ENCODE measurements around the gene SOX2. TPM values are rescaled to one million over a fixed set of nuclear protein-coding genes. Genes with fewer than 3 reads are reported as not detected.

SOX2 gene
- total RNA-seq, 1 donor from 2014 or later: 1.4 TPM

GRCh38 chr3:181713676-181714612 is 2.2 kb downstream of the SOX2 start:
- H3K27me3 Mint-ChIP-seq (ENCODE audit: unreplicated experiment): peaks cover 4% of the 10 kb centered on the region
- no peaks in the 10 kb centered on the region for H3K9me3 Mint-ChIP-seq (ENCODE audit: unreplicated experiment)
- H3K4me1 Mint-ChIP-seq (ENCODE audit: unreplicated experiment): peaks cover 25% of the 10 kb centered on the region
- DNase-seq (ENCODE audit: low spot score): no peak
- H3K4me3 Mint-ChIP-seq (ENCODE audit: unreplicated experiment): peak overlapping the region; percentile 87
- H3K36me3 Mint-ChIP-seq (ENCODE audit: low read depth, unreplicated experiment): no peaks in the 10 kb centered on the region
- TF ChIP-seq, protein P1, sequence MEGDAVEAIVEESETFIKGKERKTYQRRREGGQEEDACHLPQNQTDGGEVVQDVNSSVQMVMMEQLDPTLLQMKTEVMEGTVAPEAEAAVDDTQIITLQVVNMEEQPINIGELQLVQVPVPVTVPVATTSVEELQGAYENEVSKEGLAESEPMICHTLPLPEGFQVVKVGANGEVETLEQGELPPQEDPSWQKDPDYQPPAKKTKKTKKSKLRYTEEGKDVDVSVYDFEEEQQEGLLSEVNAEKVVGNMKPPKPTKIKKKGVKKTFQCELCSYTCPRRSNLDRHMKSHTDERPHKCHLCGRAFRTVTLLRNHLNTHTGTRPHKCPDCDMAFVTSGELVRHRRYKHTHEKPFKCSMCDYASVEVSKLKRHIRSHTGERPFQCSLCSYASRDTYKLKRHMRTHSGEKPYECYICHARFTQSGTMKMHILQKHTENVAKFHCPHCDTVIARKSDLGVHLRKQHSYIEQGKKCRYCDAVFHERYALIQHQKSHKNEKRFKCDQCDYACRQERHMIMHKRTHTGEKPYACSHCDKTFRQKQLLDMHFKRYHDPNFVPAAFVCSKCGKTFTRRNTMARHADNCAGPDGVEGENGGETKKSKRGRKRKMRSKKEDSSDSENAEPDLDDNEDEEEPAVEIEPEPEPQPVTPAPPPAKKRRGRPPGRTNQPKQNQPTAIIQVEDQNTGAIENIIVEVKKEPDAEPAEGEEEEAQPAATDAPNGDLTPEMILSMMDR (IDR thresholded peaks at IDR 0.05; ENCODE audit: unreplicated experiment): no peak
- no peak overlapping the region for H3K27ac Mint-ChIP-seq (ENCODE audit: unreplicated experiment)

DNA sequence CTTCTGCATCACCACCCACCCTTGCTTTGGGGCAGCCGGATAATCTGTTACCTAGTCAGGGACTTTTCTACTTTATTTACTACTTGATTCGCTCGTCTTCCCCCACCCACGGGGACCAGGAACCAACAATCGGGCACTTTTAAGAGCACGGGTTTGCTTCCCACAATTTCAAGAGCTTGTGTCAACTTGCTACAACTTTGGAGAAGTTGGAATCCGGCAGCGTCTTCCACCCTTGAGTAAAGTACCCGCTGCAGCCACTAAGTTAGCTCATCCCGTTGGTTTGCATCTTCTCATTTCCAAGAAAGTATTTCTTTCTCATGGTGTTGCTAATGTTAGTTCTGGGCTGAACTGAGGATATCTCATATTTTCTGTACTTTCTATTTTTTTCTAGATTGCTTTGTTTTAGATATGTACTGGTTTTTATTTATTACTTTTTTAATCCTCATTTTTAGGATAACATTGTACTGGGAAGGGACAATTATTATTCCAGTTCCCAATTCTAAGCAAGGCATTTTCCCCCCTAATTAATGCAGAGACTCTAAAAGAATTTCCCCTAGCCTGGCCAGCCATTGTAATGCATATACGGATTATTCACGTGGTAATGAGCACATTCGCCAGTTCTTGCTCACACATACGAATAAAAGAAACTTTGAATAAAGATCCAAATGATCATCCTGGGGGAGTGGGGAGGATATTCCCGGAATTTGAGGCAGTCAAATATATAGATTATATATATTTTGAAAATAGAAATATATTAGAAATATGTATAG is 4.0 kb downstream of the SOX2 start:
- Mint-ChIP-seq H3K36me3 (ENCODE audit: low read depth, unreplicated experiment) (no peaks in the 10 kb centered on the region), H3K4me3 (ENCODE audit: unreplicated experiment) (peak overlapping the region; percentile 90), H3K9me3 (ENCODE audit: unreplicated experiment) (no peaks in the 10 kb centered on the region), H3K4me1 (ENCODE audit: unreplicated experiment) (peaks cover 19% of the 10 kb centered on the region), H3K27me3 (ENCODE audit: unreplicated experiment) (peaks cover 4% of the 10 kb centered on the region), H3K27ac (ENCODE audit: unreplicated experiment) (peak overlapping the region; percentile 21)
- TF ChIP-seq, protein P1 (IDR thresholded peaks at IDR 0.05; ENCODE audit: unreplicated experiment): no peak
- DNase-seq (ENCODE audit: low spot score): no peak

- peaks cover 4% of the 10 kb centered on the region for H3K27me3 Mint-ChIP-seq (ENCODE audit: unreplicated experiment)
- no peaks in the 10 kb centered on the region for H3K36me3 Mint-ChIP-seq (ENCODE audit: low read depth, unreplicated experiment)
- H3K9me3 Mint-ChIP-seq (ENCODE audit: unreplicated experiment): no peaks in the 10 kb centered on the region
- H3K27ac Mint-ChIP-seq (ENCODE audit: unreplicated experiment): no peak overlapping the region
- TF ChIP-seq, protein P1 (IDR thresholded peaks at IDR 0.05; ENCODE audit: unreplicated experiment): no peak
- H3K4me1 Mint-ChIP-seq (ENCODE audit: unreplicated experiment): peaks cover 19% of the 10 kb centered on the region
- no peak for DNase-seq (ENCODE audit: low spot score)
- no peak overlapping the region for H3K4me3 Mint-ChIP-seq (ENCODE audit: unreplicated experiment)
Measured at GRCh38 chr3:181716966-181717365, 5.2 kb downstream of the SOX2 start.

DNA sequence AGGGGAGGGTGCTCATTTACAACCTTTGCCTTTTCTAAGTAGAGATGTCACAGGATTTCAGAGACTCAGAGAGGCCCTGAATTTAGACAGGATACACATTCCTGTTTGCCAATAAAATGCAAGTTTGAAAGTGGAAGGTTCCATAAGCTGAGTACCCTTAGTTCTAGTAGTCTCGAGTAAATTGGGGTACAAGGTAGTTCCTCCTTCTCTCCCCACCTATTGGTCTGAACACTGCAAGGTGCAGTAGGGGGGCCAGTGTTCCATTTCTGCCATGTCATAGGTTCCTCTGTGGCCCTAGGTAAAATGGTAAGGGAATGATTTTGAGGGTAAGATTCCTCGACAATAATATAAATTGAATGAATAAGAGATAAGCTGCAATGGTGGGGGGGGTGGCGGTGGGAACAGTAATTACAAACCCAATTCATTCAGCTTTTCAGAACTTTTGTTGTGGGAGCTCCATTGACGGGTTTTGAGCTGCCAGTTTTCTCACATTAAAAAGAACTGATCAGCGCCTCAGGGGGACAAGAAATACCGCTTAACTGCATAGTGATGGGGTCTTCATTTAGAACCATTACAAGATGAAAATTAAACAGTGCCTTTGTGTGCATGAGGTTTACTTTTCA is 5.9 kb downstream of the SOX2 start:
- peaks cover 8% of the 10 kb centered on the region for H3K27me3 Mint-ChIP-seq (ENCODE audit: unreplicated experiment)
- no peak overlapping the region for H3K27ac Mint-ChIP-seq (ENCODE audit: unreplicated experiment)

More for the DNA sequence above, 5.9 kb downstream of the SOX2 start:
- Mint-ChIP-seq H3K9me3 (ENCODE audit: unreplicated experiment) (no peaks in the 10 kb centered on the region), H3K4me3 (ENCODE audit: unreplicated experiment) (no peak overlapping the region), H3K36me3 (ENCODE audit: low read depth, unreplicated experiment) (no peaks in the 10 kb centered on the region), H3K4me1 (ENCODE audit: unreplicated experiment) (peaks cover 19% of the 10 kb centered on the region)
- TF ChIP-seq, protein P1 (IDR thresholded peaks at IDR 0.05; ENCODE audit: unreplicated experiment): no peak
- no peak for DNase-seq (ENCODE audit: low spot score)
